HL-60 (cell line): ENCODE measurements around the gene HABP2.

Experiments used
- POLR2AphosphoS5 ChIP-seq: IDR thresholded peaks from 2 replicates; pipeline ENCODE4 v1.6.1; 2012; ENCODE audit warnings: low read depth
- REST ChIP-seq: IDR thresholded peaks from 2 replicates; pipeline ENCODE4 v1.6.1; 2012; ENCODE audit warnings: low read depth; ENCODE audit not compliant: insufficient replicate concordance
- SPI1 ChIP-seq: IDR thresholded peaks from 2 replicates; pipeline ENCODE4 v1.6.1; 2012; ENCODE audit warnings: low read depth, mild to moderate bottlenecking, borderline replicate concordance
- TF ChIP-seq, protein P1 (sequence below): IDR thresholded peaks from one replicate; pipeline ENCODE4 v1.5.1; 2011; ENCODE audit warnings: low read length, control low read depth, inconsistent platforms; ENCODE audit not compliant: insufficient read depth

DNA sequence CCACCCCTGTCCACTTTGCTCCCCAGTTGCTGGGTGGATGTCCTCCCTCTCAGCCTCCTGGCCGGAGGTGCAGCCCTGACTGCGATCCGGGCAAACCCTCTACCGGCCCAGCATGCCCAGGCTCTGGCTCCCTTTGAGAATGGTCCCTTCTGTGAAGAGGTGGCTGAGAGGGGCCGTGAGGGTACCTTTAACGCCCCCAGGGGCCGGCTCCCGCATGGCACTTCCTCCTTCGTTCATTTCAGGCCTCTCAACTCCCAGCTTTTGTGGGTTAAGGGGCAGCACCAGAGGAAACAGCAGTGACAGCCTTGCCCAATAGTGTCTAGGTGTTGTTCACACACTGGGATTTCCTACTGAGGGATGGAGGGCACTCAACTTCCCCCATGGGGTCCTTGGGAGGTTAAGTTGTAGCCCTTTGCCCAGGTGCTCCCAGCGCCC lies 33.2 kb upstream of the HABP2 start:
- TF ChIP-seq REST (no peak), POLR2AphosphoS5 (no peak), SPI1 (peak; percentile 76)
- TF ChIP-seq, protein P1, sequence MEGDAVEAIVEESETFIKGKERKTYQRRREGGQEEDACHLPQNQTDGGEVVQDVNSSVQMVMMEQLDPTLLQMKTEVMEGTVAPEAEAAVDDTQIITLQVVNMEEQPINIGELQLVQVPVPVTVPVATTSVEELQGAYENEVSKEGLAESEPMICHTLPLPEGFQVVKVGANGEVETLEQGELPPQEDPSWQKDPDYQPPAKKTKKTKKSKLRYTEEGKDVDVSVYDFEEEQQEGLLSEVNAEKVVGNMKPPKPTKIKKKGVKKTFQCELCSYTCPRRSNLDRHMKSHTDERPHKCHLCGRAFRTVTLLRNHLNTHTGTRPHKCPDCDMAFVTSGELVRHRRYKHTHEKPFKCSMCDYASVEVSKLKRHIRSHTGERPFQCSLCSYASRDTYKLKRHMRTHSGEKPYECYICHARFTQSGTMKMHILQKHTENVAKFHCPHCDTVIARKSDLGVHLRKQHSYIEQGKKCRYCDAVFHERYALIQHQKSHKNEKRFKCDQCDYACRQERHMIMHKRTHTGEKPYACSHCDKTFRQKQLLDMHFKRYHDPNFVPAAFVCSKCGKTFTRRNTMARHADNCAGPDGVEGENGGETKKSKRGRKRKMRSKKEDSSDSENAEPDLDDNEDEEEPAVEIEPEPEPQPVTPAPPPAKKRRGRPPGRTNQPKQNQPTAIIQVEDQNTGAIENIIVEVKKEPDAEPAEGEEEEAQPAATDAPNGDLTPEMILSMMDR: no peak
